GM21786 (cell line): ENCODE results near the gene SLC25A15.

Experiments
- ATAC-seq: cut with Tn5 transposase; IDR thresholded peaks from one replicate; pipeline ENCODE4 v1.9.1; 2021; ENCODE audit not compliant: unreplicated experiment

Gene SLC25A15

DNA sequence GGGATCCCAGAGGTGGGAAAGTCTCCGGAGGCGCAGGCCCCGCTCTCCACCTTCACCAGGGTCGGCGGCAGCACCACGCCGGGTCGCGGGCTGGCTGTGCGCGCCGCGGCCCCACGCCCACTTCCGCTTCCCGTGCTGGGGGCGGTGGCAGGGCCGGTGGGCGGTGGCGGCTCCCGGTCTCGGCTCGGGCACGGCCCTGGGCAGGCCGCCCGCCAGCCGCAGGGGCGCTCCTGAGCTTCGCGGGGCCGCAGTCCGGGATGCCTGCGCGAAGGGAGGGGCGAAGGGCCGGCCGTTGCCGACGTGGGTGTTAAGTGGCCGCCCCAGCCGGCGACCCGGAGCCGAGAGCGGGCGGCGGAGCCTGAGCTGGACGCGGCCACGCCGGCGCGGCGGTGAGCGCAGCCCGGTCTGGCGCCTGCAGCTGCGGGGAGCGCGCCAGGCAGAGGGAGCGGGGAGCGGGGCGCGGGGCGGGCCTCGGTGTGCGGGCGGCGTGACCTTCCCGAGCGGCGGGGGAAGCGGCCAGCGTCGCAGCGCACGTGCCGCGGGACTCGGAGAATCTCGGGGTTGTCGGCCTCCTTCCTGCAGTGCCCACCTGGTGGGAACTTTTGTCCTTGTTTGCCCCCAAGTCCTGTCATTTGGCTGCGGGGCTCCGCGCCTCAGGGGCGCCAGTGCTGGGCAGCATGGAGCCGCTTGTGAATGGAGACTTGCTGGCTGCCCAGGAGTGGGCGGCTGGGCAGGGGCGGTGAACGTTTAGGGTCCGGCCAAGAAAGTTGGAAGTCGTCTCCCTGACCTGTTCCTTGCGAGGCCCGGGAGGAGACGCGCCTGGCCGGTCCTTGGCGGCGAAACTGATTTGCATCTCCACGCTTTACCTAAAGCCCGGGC, at the start of gene SLC25A15:
Gene SLC25A15 (plus strand): TSS at position 337 of the 879 bp plus-strand sequence. CDS start 3,616 bp downstream, outside the sequence.
- ATAC-seq, result peak; percentile 86

DNA sequence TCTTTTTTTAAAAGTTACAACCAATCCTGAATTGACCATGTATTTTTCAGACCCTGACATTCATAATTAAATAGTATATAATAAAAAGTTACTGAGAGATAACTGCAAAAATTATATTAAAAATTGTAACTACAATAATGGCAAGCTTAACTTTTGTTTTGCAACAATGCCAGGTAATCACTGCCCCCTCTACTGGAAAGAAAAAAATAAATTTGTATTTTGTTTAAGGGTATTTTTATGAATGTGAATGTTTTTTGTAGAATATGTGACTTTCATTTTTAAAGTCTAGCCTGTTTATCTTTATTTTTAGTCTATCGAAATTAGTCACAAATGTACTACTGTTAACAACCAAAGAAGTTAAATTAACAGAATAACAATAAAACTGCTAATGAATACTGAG, 40.1 kb upstream of the SLC25A15 start:
- no peak for ATAC-seq

DNA sequence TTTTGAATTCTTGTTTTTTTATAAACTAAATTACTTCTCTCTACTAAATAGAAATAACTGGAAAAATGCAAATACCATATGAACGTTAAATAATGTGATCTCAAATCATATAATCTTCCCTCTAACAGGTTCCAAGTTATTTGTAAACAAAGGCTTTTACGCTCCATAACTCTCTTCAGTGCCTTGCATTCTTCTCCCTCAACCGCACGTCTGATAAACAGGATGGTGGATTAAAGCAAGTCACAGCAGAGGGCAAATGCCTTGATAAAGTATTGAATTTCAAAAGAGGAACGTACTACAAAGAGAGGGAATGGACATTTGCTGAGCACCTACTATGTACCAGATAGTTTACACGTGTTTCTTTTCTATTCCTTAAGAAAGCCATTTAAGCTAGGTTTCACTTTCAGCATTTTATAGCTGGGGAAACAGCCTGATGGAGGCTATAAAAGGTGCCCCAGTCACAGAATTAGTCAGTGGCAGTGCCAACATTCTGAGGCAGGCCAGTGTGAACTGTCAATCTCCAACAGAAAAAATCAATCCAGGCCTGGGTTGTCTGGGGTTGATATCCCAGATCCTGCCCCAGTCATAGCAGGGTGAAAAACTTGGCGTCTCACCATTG, 34.2 kb upstream of the SLC25A15 start:
- ATAC-seq, result no peak

DNA sequence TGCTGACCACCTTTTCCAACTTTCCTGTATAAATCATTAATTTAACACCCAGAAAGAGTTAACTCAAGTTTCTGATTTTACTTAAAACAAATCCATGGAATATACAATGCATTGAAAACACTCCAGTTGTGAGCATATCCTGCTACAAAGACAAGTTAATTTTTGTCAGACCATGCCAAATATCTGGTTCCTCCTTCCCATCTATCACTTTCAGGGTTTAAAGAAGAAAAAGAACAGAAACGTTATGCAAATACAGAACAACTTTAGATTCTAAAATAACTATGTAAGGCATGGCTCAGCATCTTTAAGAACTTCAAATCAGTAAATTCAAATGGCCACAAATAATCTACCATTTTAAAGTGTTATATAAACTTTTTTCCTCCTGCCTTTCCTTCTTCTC, 33.4 kb upstream of the SLC25A15 start:
- peak; percentile 57 for ATAC-seq

DNA sequence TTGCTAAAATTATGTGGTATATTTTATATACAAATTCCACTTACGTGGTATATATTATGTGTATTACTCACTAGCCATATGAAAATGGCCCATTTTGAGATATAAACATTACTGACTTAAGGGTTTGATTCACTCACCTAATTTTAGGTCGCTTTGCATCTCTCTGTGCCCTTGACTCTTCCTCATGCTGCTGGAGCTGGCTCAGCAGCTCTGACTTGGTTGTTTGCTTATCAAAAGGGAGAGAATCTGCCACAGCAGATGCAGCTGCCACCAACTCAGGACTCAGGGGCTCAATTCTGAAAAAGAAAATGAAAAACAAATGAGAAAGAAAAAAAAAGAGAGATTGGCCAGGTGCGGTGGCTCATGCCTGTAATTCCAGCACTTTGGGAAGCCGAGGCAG, 30.6 kb upstream of the SLC25A15 start:
- no peak for ATAC-seq

DNA sequence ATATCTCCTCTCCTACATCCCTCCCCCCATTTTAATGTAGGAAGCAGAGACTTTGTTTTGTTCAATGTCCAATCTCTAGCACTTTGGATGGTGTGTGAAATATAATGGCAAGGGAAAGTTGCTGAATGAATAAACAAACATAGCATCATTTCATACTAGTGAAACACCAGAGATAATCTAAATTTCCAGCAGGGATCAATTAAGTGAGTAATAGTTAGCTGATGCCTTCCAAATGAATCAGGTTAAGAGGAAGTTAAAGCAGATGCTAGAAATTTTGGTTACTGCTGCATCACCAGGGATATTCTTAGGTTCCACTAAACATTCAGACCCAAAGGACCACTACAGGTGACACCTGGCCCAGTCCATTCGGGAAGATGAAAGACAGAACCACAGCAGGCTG, 26.6 kb upstream of the SLC25A15 start:
- ATAC-seq, result no peak

DNA sequence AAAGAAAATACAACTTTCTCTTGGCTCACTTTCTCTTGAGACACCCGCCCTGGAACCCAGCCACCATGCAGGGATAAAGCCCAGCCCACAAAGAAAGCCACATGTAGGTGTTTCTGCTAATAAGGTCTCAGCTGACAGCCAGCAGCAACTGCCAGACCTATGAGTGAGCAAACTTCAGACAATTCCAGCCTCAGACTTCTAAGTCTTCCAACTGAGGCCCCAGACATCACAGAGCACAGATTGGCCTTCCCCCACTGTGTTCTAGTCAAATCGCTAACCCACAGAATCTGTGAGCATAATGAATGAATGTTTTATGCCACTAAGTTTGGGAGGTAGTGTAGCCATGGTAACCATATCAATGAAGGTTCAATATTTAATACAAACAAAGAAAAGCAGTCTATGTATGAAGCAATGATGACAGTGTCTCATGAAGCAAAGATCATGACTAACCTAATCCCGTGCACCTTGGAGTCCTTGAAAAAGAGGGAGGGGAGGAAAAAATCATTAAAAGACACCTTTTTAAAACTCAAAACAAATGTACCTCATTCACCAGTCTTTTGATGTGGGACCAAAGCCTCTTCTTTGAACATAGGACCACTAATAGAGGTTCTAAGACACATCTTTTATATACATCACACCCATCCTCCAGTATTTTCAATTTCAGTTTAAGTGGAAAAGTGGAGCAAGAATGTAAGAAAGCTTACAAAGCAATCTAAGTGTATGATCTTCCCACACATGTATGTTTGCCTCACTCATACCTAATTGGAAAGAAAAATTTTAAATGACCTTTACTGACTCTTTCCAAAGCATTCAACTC, 24.6 kb upstream of the SLC25A15 start:
- no peak for ATAC-seq

DNA sequence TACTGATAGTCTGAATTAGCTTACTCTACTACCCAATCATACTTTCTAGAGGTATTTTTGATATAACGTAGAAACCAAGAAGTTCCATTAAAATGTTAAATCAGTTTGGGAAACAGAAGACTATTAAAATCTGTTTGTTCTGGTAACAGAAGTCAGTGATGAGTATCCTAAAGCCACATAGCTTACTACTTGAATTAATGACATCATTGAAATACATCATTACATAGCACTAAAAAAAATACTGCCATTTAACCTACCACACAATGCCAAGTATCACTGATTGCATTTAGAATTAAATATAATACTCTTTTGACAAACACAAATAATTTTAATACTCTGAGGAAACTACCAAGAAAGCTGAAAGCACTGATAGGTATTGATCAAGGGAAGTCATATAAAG, 23.8 kb upstream of the SLC25A15 start:
- ATAC-seq, result no peak

DNA sequence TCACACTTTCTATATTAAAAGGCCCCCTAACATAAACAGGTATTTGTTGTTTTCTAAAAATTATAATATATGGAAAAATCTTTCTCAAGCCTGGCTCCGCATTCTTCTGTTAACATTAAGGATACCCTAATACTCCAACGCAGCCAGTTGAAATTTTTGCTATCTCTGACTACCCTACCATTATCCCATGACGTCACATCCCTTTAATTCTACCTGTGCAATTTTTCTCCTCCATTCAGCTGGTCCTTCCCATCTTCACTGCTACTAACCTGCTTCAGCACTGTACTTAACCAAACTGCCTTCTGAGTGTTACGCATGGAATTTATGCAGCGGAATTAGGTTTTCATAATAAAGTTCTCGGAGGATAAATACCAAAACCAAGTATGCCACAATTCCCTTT, 19.4 kb upstream of the SLC25A15 start:
- no peak for ATAC-seq

DNA sequence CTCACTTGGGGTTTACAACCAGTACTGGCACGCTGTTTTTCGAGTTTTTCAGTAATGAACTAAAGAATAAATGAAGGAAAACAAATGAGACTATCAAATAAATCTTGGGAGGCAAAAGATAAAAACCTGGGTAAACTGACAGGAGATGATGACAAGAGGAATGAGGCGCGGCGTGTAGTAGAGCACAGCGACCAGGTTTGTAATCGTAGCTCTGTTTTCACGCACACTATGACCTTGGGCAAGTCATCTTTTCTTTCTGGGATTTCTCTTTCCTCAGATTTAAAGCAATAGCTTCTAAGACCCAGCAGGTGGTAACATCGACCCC, 18.8 kb upstream of the SLC25A15 start:
- no peak for ATAC-seq

DNA sequence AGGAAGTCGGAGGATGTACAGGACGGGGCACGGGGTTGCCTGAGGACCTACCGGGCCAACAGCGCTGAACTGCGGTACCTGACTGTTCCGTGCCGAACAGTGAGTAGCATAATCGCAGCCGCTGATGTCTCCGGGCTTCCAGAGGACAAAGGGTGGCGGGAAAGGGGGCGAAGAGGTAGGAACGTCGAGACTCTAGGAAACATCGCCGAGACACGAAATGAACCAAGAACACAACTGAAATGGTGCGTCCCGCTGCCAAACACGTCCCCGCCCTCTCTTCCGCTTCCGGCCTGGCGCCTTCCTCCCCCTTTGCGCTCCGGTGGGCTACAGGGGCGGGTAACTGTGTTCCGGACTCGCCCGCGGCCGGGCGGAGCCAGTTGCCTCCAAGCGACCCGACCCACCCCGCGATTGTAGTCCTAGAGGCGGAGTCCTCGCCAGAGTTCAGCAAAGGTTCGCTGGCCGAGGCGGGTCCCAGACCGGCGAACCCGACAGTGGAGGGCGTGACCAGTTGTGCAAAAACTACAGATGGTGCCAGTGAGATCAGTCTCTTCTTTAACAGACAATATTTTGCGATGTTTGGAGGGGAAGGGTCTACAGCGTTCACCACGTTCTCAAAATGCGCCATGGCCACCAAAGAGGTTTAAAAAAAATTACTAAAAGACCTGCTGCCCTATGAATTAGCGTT, 18.3 kb upstream of the SLC25A15 start, which contains the start of gene MRPS31:
Gene MRPS31 (minus strand): TSS at position 257 of the 685 bp plus-strand sequence. CDS start 54 bp downstream, at position 203.
- peak; percentile 96 for ATAC-seq

DNA sequence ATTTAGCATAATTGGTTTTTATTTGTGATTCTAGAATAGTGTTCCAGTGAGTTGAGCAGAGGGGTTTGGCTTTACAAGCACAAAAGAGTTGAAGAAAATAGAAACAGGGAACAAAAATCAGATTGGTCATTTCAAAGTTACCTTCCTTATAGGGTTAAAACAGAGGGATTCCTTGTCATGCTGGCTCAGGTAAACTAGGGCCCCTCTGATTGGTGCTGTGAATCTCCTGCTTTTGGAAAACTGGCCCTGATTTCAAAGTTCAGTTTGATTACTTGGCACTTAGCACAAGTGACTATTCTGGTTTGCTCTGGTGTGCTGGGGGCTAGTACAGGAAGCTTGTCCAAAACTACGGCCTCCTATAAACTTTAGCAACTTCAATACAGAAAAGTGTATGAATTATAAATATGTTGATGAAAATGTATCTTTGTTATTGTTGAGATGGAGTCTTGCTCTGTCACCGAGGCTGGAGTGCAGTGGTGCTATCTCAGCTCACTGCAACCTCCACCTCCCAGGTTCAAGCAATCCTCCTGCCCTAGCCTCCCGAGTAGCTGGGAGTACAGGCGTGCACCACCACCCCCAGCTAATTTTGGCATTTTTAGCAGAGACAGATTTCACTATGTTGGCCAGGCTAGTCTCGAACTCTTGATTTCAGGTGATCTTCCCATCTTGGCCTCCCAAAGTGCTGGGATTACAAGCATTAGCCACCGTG, 16.5 kb upstream of the SLC25A15 start:
- no peak for ATAC-seq

DNA sequence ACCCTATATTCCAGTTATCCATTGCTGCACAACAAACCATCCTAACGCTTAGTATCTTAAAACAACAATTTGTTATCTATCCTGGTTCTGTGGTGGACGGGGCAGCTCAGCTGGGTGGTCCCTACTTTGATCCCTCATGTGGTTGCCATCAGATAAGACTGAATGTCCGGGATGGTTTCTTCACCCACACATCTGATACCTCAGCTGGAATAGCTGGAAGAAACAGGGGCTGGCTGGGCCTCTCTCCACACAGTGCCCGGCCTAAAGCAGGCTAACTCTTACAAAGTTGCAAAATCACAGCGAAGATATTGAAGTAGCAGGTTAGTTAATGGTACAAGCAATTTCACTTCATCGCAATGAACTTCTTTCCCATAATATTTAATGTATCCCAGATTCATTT, 14.7 kb upstream of the SLC25A15 start:
- no peak for ATAC-seq

DNA sequence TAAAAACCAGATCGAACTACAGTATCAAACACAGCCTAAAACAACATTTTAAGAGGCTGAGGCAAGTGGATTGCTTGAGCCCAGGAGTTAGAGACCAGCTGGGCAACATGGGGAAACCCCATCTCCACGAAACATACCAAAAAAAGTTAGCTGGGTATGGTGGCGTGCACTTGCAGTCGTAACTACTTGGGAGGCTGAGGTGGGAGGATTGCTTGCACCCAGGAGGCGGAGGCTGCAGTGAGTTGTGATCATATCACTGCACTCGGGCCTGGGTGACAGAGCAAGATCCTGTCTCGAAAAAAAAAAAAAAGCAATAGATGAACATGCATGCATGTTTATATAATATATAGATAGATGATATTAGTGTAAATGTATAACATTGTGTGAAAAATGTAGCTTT, 13.2 kb upstream of the SLC25A15 start:
- no peak for ATAC-seq

DNA sequence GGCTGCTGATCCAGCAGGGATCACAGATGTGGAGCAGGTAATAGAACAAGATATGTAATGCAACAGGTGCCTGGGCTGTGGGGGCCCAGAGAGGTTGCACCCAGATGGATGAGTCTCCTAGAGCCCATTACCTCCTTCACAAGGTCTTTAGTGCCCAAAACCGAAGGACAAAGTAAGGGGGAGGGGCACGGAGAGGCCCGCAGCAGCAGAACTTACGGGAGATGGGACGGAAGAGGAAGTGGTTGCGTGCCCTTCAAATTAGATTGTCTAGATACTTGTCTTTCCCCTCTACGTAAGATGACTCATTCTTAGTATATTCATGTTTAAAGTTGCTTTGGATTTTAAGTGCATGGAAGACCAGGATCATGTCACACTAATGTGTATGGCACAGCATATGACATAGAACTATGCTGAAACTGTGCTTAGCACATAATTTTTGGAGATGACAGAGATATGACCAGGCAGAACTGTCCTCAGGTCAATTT, 12.7 kb upstream of the SLC25A15 start:
- ATAC-seq, result peak; percentile 54

DNA sequence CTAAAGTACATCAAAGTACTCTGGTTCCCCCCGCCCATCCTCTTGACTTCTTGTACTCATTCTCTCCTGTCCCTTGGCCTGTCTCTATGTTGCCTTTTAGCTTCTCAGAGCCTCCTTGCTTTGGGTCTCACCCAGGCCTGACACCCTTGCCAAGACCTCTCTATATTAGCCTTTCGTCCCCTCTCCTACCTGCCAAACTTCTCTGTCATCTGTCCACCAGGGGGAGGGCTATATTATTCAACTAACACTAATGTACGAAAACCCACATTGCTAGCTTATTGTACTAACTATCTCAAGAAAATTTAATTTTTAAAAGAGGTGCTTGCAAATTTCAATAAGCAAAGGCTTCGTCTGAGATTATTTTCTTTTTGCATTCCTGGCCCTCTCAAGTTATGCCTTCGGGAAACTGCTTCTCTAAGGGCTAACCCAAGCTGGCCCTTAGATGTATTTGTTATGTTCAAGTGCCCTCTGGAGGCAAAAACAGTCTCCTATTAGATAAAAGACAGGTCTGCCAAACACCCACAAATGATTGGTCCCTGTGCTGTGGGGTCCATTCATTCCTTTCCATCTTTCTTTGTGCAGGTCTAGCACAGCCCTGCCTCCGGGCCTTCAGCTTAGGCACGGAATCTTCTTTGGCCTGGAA, 12.1 kb upstream of the SLC25A15 start:
- ATAC-seq, result peak; percentile 85

DNA sequence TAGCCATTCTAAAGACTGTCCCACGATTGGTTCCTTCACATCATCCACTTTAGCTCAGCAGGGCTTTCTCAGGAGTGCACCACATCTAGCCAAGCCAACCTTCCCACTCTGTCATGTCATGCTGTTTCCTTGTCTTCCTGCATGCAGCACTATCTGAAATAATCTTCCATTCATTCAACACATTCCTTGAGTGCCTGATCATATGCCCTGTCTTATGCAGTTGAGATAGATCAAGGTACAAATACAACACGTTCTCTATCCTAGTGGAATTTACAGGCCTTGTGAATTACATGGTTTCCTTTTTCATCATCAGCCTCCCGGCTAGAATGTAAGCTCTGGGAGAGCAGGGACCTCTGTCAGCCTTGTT, 11.6 kb upstream of the SLC25A15 start:
- peak; percentile 2 for ATAC-seq

DNA sequence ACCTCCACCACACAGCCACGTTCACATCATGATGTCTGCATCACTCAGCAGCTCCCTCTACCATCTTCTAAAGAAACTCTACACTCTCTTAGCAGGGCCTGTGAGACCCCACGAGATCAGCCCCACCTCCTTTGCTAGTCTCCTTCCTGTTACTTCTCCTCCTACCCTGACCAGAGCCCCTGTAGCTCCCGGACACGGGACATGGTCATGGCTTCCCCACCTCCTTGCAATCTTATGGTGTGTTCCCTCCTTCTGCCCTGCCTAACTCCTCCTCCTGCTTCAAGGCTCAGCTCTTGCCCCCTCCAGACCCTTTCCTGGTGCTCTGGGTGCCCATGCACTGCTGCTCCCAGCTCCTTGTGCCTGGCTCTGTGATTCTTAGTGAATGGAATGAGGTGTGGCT, 10.4 kb upstream of the SLC25A15 start:
- no peak for ATAC-seq

DNA sequence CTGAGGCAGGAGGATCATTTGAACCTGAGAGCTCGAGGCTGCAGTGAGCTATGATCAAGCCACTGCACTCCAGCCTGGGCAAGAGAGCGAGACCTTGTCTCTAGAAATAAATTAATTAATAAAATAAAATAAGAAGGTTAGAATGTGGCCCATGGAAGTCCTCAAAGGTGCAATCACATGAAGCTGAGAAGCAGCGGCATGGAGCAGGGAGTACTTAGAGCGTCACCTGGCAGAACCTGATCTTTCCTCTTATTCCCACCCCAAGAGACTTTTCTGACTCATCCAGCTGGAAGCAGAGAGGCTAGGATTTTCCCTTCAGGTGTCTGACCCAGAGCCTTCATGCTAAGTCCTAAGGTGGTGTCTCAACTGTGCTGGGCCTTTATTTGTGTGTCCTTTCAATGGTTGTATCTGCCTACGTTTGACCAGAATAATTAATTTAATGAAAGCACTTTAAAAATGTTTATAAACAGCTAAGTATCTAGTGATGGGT, 9.6 kb upstream of the SLC25A15 start:
- no peak for ATAC-seq
